HEK293 (cell line): ENCODE measurements around the gene PKHD1.

Experiments used
- CTCF ChIP-seq: fragments of 450-650 bp; formaldehyde crosslinking; IDR thresholded peaks from 2 replicates; pipeline ENCODE4 v1.5.1; 2016; ENCODE audit warnings: missing biosample characterization, missing genetic modification characterization
- GLI4 ChIP-seq: fragments of 450-650 bp; formaldehyde crosslinking; IDR thresholded peaks from 2 replicates; pipeline ENCODE4 v1.5.1; 2016; ENCODE audit warnings: missing biosample characterization, missing genetic modification characterization
- MYNN ChIP-seq: fragments of 450-650 bp; formaldehyde crosslinking; IDR thresholded peaks from 2 replicates; pipeline ENCODE4 v1.5.1; 2016; ENCODE audit warnings: missing biosample characterization, missing genetic modification characterization, borderline replicate concordance
- YY1 ChIP-seq: fragments of 450-650 bp; formaldehyde crosslinking; IDR thresholded peaks from 2 replicates; pipeline ENCODE4 v1.5.1; 2018; ENCODE audit warnings: missing biosample characterization, missing genetic modification characterization
- ZNF138 ChIP-seq: fragments of 450-650 bp; formaldehyde crosslinking; IDR thresholded peaks from 2 replicates; pipeline ENCODE4 v1.5.1; 2016; ENCODE audit warnings: missing biosample characterization, missing genetic modification characterization, borderline replicate concordance
- ZNF777 ChIP-seq: fragments of 450-650 bp; formaldehyde crosslinking; IDR thresholded peaks from 2 replicates; pipeline ENCODE4 v1.5.1; 2017; ENCODE audit warnings: missing biosample characterization, missing genetic modification characterization, borderline replicate concordance

- TF ChIP-seq ZNF777 (tag by site-specific recombination): no peak
- TF ChIP-seq CTCF: no peak
- TF ChIP-seq ZNF138 (tag by site-specific recombination): no peak
- TF ChIP-seq MYNN: no peak
- TF ChIP-seq GLI4: no peak
- TF ChIP-seq YY1: no peak
These were observed 97.6 kb downstream of the PKHD1 start for GRCh38 chr6:51989789-51990188.
